Loucy (cell line): ENCODE data around the gene ABI3.
"Not testable (repeated sequence)": the region's sequence is repeated elsewhere in the genome, so short reads cannot be mapped to it uniquely, and the experiment has no call there.

ENCODE experiments used
- H2AFZ ChIP-seq: fragments of 200-600 bp; sonication (generic); 2 replicates; pipeline ENCODE4 v1.6.0; 2016; ENCODE audit warnings: antibody characterized with exemption, mild to moderate bottlenecking, low read length, moderate library complexity
- H3F3A ChIP-seq: fragments of 200-600 bp; 2 replicates; pipeline ENCODE4 v1.6.0; 2016; ENCODE audit warnings: antibody characterized with exemption, low read depth, mild to moderate bottlenecking
- H3K27me3 ChIP-seq: fragments of 200-600 bp; sonication (generic); 2 replicates; pipeline ENCODE4 v1.6.1; 2014; ENCODE audit warnings: low read length, mild to moderate bottlenecking; ENCODE audit not compliant: insufficient read depth, poor library complexity, severe bottlenecking
- H3K36me3 ChIP-seq: fragments of 200-600 bp; sonication (generic); 2 replicates; pipeline ENCODE4 v1.6.1; 2016; ENCODE audit warnings: low read length; ENCODE audit not compliant: insufficient read depth
- H3K4me1 ChIP-seq: fragments of 200-600 bp; sonication (generic); 2 replicates; pipeline ENCODE4 v1.5.1; 2014; ENCODE audit warnings: low read length, mild to moderate bottlenecking; ENCODE audit not compliant: insufficient read depth, poor library complexity, severe bottlenecking
- H3K4me2 ChIP-seq: fragments of 200-600 bp; sonication (generic); 2 replicates; pipeline ENCODE4 v1.6.0; 2014; ENCODE audit warnings: antibody characterized with exemption, low read length, low read depth, mild to moderate bottlenecking; ENCODE audit not compliant: poor library complexity, severe bottlenecking
- H3K4me3 ChIP-seq: fragments of 200-600 bp; sonication (generic); 2 replicates; pipeline ENCODE4 v1.5.1; 2014; ENCODE audit warnings: low read length, mild to moderate bottlenecking, mixed read lengths; ENCODE audit not compliant: poor library complexity, severe bottlenecking
- H3K79me2 ChIP-seq: fragments of 200-600 bp; sonication (generic); 2 replicates; pipeline ENCODE4 v1.6.1; 2014; ENCODE audit warnings: low read length; ENCODE audit not compliant: insufficient read depth
- H3K9ac ChIP-seq: fragments of 200-600 bp; sonication (generic); 2 replicates; pipeline ENCODE4 v1.6.0; 2014; ENCODE audit warnings: mild to moderate bottlenecking, low read depth, low read length, moderate library complexity; ENCODE audit not compliant: poor library complexity, severe bottlenecking
- H3K9me2 ChIP-seq: fragments of 200-600 bp; sonication (generic); replicated peaks from 2 replicates; pipeline ENCODE4 v1.6.1; 2016; ENCODE audit warnings: low read depth, low read length, mixed read lengths
- H3K9me3 ChIP-seq: fragments of 200-600 bp; sonication (generic); 2 replicates; pipeline ENCODE4 v1.6.1; 2014; ENCODE audit warnings: mild to moderate bottlenecking, antibody characterized with exemption, low read length, low read depth; ENCODE audit not compliant: insufficient read depth
- H4K20me1 ChIP-seq: fragments of 200-600 bp; sonication (generic); 2 replicates; pipeline ENCODE4 v1.6.0; 2014; ENCODE audit warnings: antibody characterized with exemption, low read length, mild to moderate bottlenecking; ENCODE audit not compliant: insufficient read depth, poor library complexity, severe bottlenecking
- EZH2phosphoT487 ChIP-seq: fragments of 200-600 bp; IDR thresholded peaks from 2 replicates; pipeline ENCODE4 v1.6.1; 2018; ENCODE audit warnings: antibody characterized with exemption, mild to moderate bottlenecking, moderate library complexity, borderline replicate concordance
- TF ChIP-seq, protein P1 (sequence below): fragments of 200-600 bp; sonication (generic); conservative IDR thresholded peaks from 2 replicates; pipeline ENCODE4 v1.5.1; 2014; ENCODE audit warnings: mild to moderate bottlenecking, antibody characterized with exemption, low read length

ABI3 gene

DNA sequence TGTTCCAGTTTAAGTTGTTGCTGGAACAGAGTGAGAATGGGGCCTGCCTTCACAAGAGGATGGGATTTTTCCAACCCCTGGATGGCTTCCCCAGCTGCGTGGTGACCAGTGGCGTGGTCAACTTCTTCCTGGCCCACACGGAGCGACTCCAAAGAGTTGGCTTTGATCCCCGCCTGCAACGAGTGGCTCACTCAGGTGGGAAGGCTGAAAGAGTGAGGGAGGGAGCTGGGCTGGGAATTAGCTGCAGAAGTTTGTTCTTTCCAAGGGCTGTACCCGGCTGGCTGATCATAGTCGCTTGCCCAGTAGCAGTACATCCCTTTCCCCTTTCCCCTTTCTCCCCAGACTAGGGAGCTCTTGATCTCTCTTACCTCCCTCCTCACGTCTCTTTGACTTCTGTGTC, 41.8 kb upstream of the ABI3 start:
- Histone ChIP-seq H3K79me2 (no peaks in the 10 kb centered on the region), H3K36me3 (no peaks in the 10 kb centered on the region), H3K27me3 (no peaks in the 10 kb centered on the region), H3K4me1 (no peaks in the 10 kb centered on the region), H3K9ac (no peak overlapping the region), H3K4me2 (no peak overlapping the region), H2AFZ (no peak overlapping the region), H3F3A (no peaks in the 10 kb centered on the region), H3K9me3 (no peaks in the 10 kb centered on the region), H4K20me1 (no peaks in the 10 kb centered on the region), H3K9me2 (no peaks in the 10 kb centered on the region), H3K4me3 (no peak overlapping the region)
- TF ChIP-seq, protein P1, sequence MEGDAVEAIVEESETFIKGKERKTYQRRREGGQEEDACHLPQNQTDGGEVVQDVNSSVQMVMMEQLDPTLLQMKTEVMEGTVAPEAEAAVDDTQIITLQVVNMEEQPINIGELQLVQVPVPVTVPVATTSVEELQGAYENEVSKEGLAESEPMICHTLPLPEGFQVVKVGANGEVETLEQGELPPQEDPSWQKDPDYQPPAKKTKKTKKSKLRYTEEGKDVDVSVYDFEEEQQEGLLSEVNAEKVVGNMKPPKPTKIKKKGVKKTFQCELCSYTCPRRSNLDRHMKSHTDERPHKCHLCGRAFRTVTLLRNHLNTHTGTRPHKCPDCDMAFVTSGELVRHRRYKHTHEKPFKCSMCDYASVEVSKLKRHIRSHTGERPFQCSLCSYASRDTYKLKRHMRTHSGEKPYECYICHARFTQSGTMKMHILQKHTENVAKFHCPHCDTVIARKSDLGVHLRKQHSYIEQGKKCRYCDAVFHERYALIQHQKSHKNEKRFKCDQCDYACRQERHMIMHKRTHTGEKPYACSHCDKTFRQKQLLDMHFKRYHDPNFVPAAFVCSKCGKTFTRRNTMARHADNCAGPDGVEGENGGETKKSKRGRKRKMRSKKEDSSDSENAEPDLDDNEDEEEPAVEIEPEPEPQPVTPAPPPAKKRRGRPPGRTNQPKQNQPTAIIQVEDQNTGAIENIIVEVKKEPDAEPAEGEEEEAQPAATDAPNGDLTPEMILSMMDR = no peak
- no peak for TF ChIP-seq EZH2phosphoT487

DNA sequence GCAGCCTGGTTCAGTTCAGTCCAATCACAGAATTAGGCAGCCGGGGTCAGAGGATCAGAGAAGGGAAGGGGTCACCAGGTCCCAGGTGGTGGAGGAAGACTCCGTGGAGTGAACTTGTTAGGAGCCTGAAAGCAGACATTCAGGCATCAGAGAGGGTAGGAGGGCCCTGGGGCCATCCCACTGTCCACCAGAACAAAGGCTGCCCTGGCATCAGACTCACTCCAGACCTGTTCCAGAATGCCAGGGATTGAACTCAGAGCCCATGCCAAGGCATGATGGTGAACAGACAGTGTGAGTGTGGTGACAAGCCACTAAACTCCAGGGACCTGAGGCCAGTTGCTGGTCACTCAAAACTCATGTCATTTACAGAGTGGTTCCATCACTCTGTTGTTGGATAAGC, 40.3 kb upstream of the ABI3 start:
- Histone ChIP-seq H3K9me3 (no peaks in the 10 kb centered on the region), H3K9ac (no peak overlapping the region), H3K4me2 (no peak overlapping the region), H3K27me3 (no peaks in the 10 kb centered on the region), H3K4me1 (no peaks in the 10 kb centered on the region), H3K79me2 (no peaks in the 10 kb centered on the region), H3F3A (no peaks in the 10 kb centered on the region), H2AFZ (no peak overlapping the region), H3K9me2 (no peaks in the 10 kb centered on the region), H4K20me1 (no peaks in the 10 kb centered on the region), H3K4me3 (no peak overlapping the region), H3K36me3 (no peaks in the 10 kb centered on the region)
- TF ChIP-seq EZH2phosphoT487 = no peak
- TF ChIP-seq, protein P1 = no peak

DNA sequence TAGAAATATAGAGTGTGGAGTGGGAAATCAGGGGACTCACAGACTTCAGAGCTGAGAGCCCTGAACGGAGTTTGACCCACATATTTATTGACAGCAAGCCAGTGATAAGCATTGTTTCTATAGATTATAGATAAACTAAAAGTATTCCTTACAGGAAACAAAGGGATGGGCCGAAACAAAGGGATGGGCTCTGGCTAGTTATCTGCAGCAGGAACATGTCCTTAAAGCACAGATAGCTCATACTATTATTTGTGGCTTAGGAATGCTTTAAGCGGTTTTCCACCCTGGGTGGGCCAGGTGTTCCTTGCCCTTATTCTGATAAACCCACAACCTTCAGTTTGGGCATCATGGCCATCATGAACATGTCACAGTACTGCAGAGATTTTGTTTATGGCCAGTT, 39.8 kb upstream of the ABI3 start:
- H4K20me1 ChIP-seq, H2AFZ ChIP-seq, H3K27me3 ChIP-seq, H3K9me2 ChIP-seq, H3K36me3 ChIP-seq, H3F3A ChIP-seq, H3K9ac ChIP-seq, H3K79me2 ChIP-seq, H3K9me3 ChIP-seq, H3K4me3 ChIP-seq, H3K4me1 ChIP-seq, H3K4me2 ChIP-seq: not testable (repeated sequence)

DNA sequence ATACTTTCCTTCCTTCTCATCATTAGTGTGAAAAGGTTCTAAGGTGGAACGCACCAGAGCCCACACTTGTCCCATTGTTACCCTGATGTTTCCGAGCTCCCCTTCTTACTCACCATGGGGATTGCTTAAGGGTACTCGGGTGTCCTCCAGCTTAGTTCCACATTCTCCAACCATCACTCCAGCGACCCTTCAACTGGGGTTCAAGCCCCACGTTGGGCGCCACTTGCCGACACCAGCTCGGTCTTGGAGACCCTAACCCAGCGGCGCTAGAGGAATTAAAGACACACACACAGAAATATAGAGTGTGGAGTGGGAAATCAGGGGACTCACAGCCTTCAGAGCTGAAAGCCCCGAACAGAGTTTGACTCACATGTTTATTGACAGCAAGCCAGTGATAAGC, 34.5 kb upstream of the ABI3 start:
- H3K9me3 ChIP-seq = peaks cover 15% of the 10 kb centered on the region

More for the DNA sequence above, 34.5 kb upstream of the ABI3 start:
- not testable (repeated sequence) for H3K4me2 ChIP-seq, H3K4me1 ChIP-seq, H3K4me3 ChIP-seq, H3K9ac ChIP-seq, H3K9me2 ChIP-seq, H3K27me3 ChIP-seq, H3K36me3 ChIP-seq, H4K20me1 ChIP-seq, H3K79me2 ChIP-seq, H3F3A ChIP-seq, H2AFZ ChIP-seq
